Neural cell (in vitro differentiated cells): ENCODE data around the gene FOXK2. TPM values are rescaled to one million over a fixed set of nuclear protein-coding genes. Genes with fewer than 3 reads are reported as not detected.

Experiments
- H2AFZ ChIP-seq: fragments of 200-600, 300-800 bp; sonication (generic), shearing (Covaris generic); 2 replicates; pipeline ENCODE4 v1.6.0; 2014; ENCODE audit warnings: low read depth, mild to moderate bottlenecking, antibody characterized with exemption, low read length, moderate library complexity
- H3F3A ChIP-seq: fragments of 200-600 bp; shearing (Covaris generic); 2 replicates; pipeline ENCODE4 v1.6.1; 2016; ENCODE audit warnings: mild to moderate bottlenecking, moderate library complexity, mixed read lengths, antibody characterized with exemption, low read length; ENCODE audit not compliant: insufficient read depth, poor library complexity, severe bottlenecking
- H3K27ac ChIP-seq: fragments of 200-600, 300-800 bp; sonication (generic), shearing (Covaris generic); 2 replicates; pipeline ENCODE4 v1.5.1; 2014; ENCODE audit warnings: mild to moderate bottlenecking, low read length, moderate library complexity
- H3K27me3 ChIP-seq: fragments of 300-800, 200-600 bp; sonication (generic), shearing (Covaris generic); 2 replicates; pipeline ENCODE4 v1.6.0; 2014; ENCODE audit warnings: mild to moderate bottlenecking, low read depth, low read length, moderate library complexity; ENCODE audit not compliant: insufficient read depth
- H3K36me3 ChIP-seq: fragments of 300-800, 200-600 bp; sonication (generic), shearing (Covaris generic); 2 replicates; pipeline ENCODE4 v1.5.1; 2014; ENCODE audit warnings: mild to moderate bottlenecking, antibody characterized with exemption, low read length, moderate library complexity; ENCODE audit not compliant: insufficient read depth
- H3K4me2 ChIP-seq: fragments of 300-800, 200-600 bp; sonication (generic), shearing (Covaris generic); 2 replicates; pipeline ENCODE4 v1.6.0; 2014; ENCODE audit warnings: mild to moderate bottlenecking, low read length
- H3K4me3 ChIP-seq: fragments of 300-800, 200-600 bp; sonication (generic), shearing (Covaris generic); 2 replicates; pipeline ENCODE4 v1.5.1; 2014; ENCODE audit warnings: mild to moderate bottlenecking, low read length, moderate library complexity
- H3K79me2 ChIP-seq: fragments of 200-600 bp; shearing (Covaris generic); replicated peaks from 2 replicates; pipeline ENCODE4 v1.6.0; 2014; ENCODE audit warnings: mild to moderate bottlenecking, low read length, moderate library complexity; ENCODE audit not compliant: insufficient read depth
- H3K9ac ChIP-seq: fragments of 300-800, 200-600 bp; sonication (generic), shearing (Covaris generic); 2 replicates; pipeline ENCODE4 v1.6.1; 2016; ENCODE audit warnings: mild to moderate bottlenecking, low read length, mixed read lengths
- H3K9me2 ChIP-seq: fragments of 200-600 bp; shearing (Covaris generic); 2 replicates; pipeline ENCODE4 v1.6.1; 2016; ENCODE audit warnings: mild to moderate bottlenecking, low read length, mixed read lengths; ENCODE audit not compliant: insufficient read depth
- H3K9me3 ChIP-seq: fragments of 200-600, 300-800 bp; sonication (generic), shearing (Covaris generic); 2 replicates; pipeline ENCODE4 v1.6.1; 2016; ENCODE audit warnings: mild to moderate bottlenecking, mixed run types, low read length, moderate library complexity, mixed read lengths
- H4K20me1 ChIP-seq: fragments of 200-600 bp; shearing (Covaris generic); 2 replicates; pipeline ENCODE4 v1.6.1; 2016; ENCODE audit warnings: mild to moderate bottlenecking, mixed run types; ENCODE audit not compliant: insufficient read depth
- CTCF ChIP-seq: fragments of 450-650 bp; IDR thresholded peaks from 2 replicates; pipeline ENCODE4 v1.5.1; 2014; ENCODE audit warnings: antibody characterized with exemption, mild to moderate bottlenecking, moderate library complexity; ENCODE audit not compliant: poor library complexity, severe bottlenecking
- EP300 ChIP-seq: fragments of 450-650 bp; conservative IDR thresholded peaks from 2 replicates; pipeline ENCODE4 v1.6.1; 2014; ENCODE audit warnings: antibody characterized with exemption, mild to moderate bottlenecking, moderate library complexity; ENCODE audit not compliant: poor library complexity, severe bottlenecking
- EZH2 ChIP-seq: fragments of 200-600, 300-800 bp; shearing (Covaris generic), sonication (generic); IDR thresholded peaks from 2 replicates; pipeline ENCODE4 v1.6.1; 2014; ENCODE audit warnings: antibody characterized with exemption, low read length, borderline replicate concordance, mild to moderate bottlenecking; ENCODE audit not compliant: insufficient read depth, poor library complexity, severe bottlenecking
- MXI1 ChIP-seq: fragments of 450-650 bp; conservative IDR thresholded peaks from 2 replicates; pipeline ENCODE4 v1.6.1; 2014; ENCODE audit warnings: antibody characterized with exemption, mild to moderate bottlenecking; ENCODE audit not compliant: poor library complexity, severe bottlenecking
- POLR2AphosphoS5 ChIP-seq: IDR thresholded peaks from 2 replicates; pipeline ENCODE4 v1.6.1; 2012
- RAD21 ChIP-seq: fragments of 450-650 bp; conservative IDR thresholded peaks from 2 replicates; pipeline ENCODE4 v1.6.1; 2014; ENCODE audit warnings: antibody characterized with exemption, mild to moderate bottlenecking, moderate library complexity
- REST ChIP-seq: IDR thresholded peaks from 2 replicates; pipeline ENCODE4 v1.6.1; 2012; ENCODE audit warnings: borderline replicate concordance
- SMC3 ChIP-seq: fragments of 450-650 bp; conservative IDR thresholded peaks from 2 replicates; pipeline ENCODE4 v1.6.1; 2014; ENCODE audit warnings: antibody characterized with exemption, mild to moderate bottlenecking, moderate library complexity; ENCODE audit not compliant: poor library complexity
- TAF1 ChIP-seq: IDR thresholded peaks from 2 replicates; pipeline ENCODE4 v1.6.1; 2012; ENCODE audit warnings: low read depth
- polyA plus RNA-seq: library from polyadenylated mRNA; depleted of rRNA; stranded (reverse); fragments of >200 nt; gene quantifications from 2 replicates; pipeline ENCODE4 v1.2.3, GENCODE V29; 2014

The FOXK2 gene
- polyA plus RNA-seq, 1 donor from 2014 or later = 24.4 TPM

- Histone ChIP-seq H3K4me2 (no peak overlapping the region), H3K27me3 (no peaks in the 10 kb centered on the region), H3K9me2 (no peaks in the 10 kb centered on the region), H4K20me1 (no peaks in the 10 kb centered on the region), H2AFZ (no peak overlapping the region), H3K36me3 (no peaks in the 10 kb centered on the region), H3F3A (no peaks in the 10 kb centered on the region), H3K9me3 (no peaks in the 10 kb centered on the region), H3K9ac (no peak overlapping the region), H3K4me3 (no peak overlapping the region), H3K79me2 (no peaks in the 10 kb centered on the region), H3K27ac (no peak overlapping the region)
- TF ChIP-seq SMC3 = no peak
- no peak for TF ChIP-seq TAF1
- TF ChIP-seq POLR2AphosphoS5 = no peak
- TF ChIP-seq CTCF = no peak
- no peak for TF ChIP-seq EZH2
- TF ChIP-seq MXI1 = no peak
- TF ChIP-seq REST = no peak
- TF ChIP-seq RAD21 = no peak
- TF ChIP-seq EP300 = no peak
Observed at GRCh38 chr17:82611140-82612058, 91.9 kb downstream of the FOXK2 start.

DNA sequence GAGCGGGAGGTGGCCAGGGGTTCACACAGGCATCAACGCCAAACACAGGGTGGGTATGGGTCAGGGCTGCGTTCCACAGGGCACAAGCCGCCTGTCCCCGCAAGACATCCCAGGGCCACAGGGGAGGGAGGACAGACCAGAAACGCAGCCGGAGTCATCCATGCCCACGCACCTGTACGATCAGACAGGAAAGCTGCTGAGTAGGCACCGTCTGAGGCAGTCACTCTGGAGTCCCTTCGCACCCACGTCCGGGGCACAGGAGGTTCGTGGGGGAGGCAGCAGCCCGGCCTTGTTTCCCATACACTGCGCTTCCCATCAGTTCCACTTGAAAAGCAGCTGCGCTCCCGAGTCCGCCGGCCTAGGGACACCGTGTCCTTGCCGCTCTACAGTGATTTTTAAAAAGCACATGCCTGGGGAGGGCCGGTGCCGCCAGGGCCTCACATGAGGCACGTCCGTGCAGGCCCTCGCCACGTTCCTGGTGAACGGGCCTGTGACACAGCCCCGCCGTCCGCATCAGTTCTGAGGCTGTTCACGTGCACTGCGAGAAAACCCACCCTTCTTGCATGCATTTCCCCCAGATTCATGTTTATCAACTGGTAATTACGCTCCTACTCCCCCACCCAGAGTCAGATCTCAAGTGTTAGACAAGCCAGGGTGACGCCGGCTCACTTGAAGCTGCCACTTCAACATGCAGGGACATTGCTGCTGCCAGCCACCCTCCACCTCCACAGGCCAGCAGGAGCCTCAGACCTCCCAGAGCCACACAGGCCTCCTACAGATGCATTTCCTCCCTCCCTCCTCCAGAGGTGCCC, 94.0 kb downstream of the FOXK2 start:
- TF ChIP-seq RAD21 (no peak), POLR2AphosphoS5 (no peak), TAF1 (no peak), EZH2 (no peak), EP300 (no peak), MXI1 (no peak), REST (no peak), SMC3 (no peak), CTCF (no peak)
- H3K27ac ChIP-seq = no peak overlapping the region
- no peak overlapping the region for H3K4me3 ChIP-seq
- H2AFZ ChIP-seq = no peak overlapping the region
- no peak overlapping the region for H3K9ac ChIP-seq
- no peaks in the 10 kb centered on the region for H3F3A ChIP-seq
- no peaks in the 10 kb centered on the region for H3K9me2 ChIP-seq
- no peaks in the 10 kb centered on the region for H3K9me3 ChIP-seq
- no peak overlapping the region for H3K4me2 ChIP-seq
- no peaks in the 10 kb centered on the region for H3K36me3 ChIP-seq
- H3K79me2 ChIP-seq = no peaks in the 10 kb centered on the region
- no peaks in the 10 kb centered on the region for H4K20me1 ChIP-seq
- H3K27me3 ChIP-seq = no peaks in the 10 kb centered on the region
